ENCODE data around the gene MON1A.
"Not testable (repeated sequence)": the region's sequence is repeated elsewhere in the genome, so short reads cannot be mapped to it uniquely, and the experiment has no call there.

Gene MON1A

DNA sequence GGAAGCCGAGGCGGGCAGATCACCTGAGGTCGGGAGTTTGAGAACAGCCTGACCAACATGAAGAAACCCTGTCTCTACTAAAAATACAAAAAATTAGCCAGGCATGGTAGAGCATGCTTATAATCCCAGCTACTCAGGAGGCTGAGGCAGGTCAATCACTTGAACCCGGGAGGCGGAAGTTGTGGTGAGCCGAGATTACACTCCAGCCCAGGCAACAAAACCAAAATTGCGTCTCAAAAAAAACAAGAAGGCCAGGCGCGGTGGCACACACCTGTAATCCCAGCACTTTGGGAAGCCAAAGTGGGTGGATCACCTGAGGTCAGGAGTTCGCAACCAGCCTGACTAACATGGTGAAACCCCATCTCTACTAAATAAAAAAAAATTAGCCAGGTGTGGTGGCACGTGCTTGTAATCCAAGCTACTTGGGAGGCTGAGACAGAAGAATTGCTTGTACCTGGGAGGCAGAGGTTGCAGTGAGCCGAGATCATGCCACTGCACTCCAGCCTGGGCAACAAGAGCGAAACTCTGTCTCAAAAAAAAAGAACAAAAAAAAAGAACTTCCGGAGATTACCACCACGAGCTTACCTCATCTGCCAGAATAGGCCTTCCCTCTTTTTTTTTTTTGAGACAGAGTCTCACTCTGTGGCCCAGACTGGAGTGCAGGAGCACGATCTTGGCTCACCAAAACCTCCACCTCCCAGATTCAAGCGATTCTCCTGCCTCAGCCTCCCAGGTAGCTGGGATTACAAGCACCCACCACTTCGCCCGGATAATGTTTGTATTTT, 11.6 kb downstream of the MON1A start:
- DNase-seq: not testable (repeated sequence)

DNA sequence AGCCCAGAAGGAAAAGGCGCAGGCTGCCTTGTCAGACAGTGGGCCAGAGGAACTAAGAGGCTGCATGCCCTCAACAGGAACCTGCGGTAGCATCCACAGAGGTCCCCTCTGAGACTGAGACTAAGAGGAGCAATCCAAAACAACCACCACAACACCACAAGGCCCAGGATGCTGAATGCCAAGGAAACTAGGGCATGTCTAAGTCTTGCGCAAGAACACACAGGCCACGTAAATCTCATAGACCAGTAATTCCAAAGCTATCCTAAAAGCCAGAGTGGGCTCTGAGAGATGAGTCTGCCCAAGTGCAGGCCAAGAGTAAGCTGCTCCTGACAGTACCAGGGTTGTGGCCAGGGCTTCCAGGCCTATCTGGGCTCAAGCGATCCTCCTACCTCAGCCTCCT, 12.9 kb downstream of the MON1A start:
- no peak for DNase-seq

GRCh38 chr3:49914906-49915305, 14.7 kb downstream of the MON1A start:
- no peak for DNase-seq

DNA sequence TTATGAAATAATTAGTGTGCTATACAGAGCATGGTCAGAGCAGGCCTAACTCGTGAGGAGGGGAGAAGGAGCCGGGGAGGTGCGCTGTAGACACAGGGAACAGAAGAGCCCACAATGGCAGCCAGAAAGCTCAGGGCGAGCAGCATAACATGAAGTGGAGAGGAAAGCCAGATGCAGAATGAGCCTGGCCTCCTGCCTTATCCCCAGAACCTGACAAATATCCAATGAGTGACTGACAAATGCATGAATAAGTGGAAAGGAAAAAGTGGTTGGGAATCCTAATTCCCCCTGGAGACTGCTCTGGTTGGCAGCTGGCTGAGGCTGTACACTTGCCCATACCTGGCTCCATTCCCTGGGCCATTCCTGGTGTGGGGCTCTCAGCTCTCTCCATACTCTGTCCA, 16.7 kb downstream of the MON1A start:
- DNase-seq: peak in 1 of 2 experiments; percentile 19

DNA sequence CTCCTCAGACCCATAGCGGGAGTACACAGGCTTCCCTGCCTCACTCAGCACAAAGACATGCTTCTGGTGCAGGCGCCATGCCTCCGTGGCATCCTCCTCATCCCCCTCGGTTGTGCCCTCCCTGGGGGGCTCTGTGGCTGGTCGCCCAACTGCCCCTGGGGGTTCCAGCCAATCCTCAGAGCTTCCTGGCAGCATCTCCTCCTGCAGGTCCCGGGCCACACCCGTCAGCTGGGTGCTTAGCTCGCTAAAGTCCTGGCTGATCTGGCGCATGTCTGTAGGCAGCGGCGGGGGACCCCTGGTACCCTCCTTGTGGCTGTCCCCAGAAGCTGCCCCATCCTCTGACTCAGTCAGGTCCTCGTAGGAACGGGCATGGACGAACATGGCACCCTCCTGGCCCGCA, 18.0 kb downstream of the MON1A start:
- no peak for DNase-seq

DNA sequence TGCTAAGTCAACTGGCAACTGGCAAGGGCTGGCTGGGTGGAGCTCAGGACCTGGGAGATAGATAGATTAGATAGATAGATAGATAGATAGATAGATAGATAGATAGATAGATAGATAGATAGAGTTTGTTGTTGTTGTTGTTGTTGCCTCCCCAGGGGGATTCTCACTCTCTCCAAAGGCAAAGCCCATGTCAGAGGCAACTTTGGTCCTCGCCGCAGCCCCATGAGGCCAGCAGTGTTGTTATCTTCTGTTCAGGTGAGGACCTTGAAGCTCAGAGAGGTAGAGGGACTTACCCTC, 18.5 kb downstream of the MON1A start:
- no peak for DNase-seq

DNA sequence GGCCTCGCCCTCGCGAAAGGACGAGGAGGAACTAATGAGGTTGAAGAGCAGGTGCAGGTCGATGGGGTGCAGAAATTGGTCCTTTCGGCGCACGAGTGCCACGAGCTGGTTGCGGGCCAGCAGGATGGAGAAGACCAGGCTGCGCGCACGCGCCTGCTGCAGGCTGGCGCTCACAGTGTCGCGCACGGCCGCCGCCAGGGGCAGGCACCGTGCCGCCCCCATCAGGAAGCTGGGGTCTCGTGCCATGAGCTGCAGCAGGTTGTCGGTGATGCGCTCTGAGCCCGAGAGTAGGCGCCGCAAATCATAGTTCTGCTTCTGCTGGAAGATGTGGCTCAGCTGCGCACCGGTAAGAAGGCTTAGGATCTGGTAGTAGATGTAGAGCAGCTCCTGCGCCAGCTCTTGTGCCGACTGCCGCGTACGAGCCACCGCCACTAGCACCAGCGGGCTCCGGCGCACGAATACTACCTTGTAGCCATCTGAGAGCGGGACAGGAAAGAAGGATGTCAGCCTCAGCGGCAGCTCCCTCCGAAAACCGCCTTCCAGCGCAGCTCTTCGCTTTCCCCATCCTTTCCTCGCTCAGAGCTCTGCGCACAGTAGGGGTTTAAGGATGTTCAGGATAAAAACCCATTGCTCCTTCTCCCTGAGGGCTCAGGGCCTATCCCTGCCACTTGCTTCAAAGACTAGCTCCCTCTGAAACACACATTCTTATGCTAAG, 19.0 kb downstream of the MON1A start:
- no peak for DNase-seq

GRCh38 chr3:49908373-49909199, 21.0 kb downstream of the MON1A start:
- no peak for DNase-seq

DNA sequence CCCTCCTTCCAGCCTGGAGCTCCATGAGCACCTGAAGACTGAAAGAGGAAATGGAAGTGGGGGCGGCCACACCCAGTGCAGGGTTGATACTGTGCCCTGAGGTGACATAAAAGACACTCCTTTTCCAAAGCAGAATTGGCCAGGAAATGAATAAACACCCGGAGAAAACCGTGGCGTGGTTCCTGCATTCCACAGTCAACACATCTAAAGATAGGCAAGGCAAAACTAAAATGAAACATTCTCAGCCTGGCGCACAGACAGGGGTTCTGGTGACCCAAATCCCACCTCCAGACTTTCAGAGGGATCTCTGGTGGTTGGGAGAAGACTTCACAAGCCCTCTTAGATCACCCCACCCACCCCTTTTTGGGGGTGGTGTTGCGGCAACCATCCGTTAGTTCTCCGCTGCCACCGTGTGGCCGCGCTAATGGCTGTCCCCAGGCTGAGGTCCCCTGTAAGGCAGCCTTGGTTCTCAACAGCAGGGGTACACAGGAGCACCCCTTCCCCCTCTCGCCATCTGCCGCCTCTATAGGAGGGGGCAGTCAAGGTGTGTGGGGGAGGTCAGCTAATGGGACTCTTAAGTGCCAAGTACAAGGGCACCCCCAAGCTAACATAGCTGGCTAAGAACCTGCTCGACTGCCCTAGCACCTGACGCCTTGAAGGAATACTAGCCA, 23.4 kb downstream of the MON1A start:
- DNase-seq: peak; percentile 1 to 64

DNA sequence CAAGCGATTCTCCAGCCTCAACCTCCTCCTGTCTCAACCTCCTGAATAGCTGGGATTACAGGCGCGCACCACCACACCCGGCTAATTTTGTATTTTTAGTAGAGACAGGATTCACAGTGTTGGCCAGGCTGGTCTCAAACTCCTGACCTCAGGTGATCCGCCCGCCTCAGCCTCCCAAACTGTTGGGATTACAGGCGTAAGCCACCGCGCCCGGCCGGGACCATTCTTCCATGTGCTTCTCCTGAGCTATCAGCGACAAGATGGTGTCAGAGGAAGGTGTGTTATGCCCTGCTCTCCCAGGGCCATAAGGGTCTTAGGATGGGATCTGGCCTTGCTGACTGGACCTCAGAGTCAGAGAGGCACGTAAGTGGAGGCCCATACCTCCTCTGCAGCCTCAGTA, 25.2 kb downstream of the MON1A start:
- not testable (repeated sequence) for DNase-seq

- peak; percentile 85 to 96 for DNase-seq
These were observed 25.9 kb downstream of the MON1A start, which contains the start of gene MST1R for GRCh38 chr3:49903451-49904424. TSS of gene MST1R (minus strand) at chr3:49903873. CDS start at chr3:49903609, 264 bp downstream.

DNA sequence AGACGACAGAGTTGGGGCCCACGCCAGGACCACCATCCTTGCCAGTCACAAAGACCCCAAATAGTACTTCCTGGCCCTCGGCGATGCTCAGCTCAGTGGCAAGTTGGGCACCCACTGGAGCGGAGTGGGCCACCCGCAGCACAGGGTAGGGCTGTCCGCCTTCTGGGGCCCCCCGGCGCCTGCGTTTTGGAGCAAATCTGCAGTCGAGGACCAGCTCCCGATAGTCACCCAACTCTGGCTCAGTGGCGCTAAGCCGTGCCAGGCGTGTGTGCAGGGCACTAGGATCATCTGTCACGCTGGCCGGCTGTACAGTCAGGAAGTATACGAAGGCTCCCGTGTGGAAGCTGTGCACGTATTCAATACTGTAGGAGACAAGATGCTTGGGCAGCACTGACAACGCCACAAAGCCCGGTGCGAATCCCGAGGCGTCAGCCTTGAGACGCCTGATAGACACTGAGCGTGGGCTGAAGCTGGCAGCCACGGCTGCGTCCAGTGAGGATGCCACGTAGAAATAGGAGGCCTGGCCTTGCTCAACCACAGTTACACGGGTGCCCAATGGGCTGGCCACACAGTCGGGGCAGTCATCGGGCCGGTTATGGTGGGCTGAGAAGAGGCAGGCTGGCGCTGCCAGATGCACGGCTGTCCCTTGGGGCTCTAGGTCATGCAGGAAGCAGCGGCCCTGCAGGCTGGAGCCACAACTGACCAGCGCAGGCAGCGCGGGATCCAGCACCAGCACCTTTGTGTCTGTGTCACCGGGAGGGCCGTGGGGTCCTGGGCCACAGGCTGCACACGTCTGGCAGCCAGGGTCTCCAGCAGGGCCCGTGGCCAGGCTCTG, 26.9 kb downstream of the MON1A start:
- DNase-seq: no peak

DNA sequence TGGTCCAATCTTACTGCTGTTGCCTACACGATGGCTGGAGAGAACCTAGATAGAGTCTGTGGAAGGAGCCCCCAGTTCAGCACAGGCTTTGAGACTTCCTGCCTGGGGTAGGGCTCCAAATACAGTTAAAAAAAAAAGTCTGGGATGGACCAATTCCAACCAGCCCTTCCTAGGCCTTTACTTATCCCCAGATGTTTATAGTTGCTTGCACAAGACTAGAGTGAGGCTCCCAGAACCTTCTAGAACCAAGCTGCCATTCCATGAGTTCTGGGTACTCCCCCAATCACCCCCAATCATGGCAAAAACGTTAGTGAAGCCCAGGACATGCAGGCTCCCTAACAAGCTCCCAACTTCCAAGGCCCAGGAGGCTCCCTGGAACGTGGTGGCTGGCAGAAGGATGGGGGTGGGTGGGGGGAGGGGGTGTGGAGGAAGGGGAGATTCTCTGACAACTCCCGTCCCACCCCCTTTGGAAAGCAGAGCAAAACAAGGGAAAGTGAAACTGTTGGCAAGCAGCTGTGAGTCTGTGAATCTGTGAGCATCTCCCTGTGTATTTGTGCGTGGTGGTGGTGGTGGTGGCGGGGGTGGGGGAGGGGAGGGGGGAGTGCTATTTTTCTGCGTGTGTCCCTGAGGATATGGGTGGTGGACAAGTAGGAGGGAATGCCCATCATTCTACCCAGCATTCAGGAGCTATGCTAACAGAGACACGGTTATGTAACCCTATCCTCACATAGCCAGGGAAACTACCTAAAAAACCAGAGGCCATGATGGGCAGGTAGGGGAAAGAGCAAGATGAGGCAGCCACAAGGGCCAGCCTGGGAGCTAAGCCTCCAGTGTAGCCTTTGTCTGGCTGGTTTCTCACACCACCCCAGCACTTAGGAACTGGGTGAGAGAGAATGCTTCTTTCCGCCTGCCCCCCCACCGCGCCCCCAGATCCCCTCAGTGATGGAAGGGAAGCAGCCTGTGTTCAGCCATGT, 28.0 kb downstream of the MON1A start:
- no peak for DNase-seq

- DNase-seq: no peak
These were observed 29.0 kb downstream of the MON1A start for GRCh38 chr3:49900491-49901153.

- DNase-seq: peak; percentile 12 to 53
These were observed 29.8 kb downstream of the MON1A start for GRCh38 chr3:49899815-49900214.

DNA sequence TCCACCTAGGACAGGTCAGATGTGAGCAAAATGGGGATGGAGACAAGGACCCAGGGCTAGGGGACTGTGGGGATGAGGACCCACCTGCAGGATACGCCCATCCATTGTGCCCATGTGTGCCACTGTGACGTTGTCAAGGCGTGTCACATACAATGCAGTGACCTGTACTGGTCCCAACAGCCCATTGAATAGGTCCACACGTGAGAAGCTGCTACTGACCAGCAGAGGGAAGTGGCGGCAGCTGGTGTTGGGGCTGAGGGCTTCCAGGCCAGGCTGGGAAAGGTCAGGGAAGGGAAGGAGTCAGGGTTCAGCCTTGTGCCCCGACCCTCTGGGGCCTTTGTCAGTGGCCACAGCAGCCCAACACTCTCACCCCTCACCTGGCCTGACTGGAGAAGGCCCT, 30.6 kb downstream of the MON1A start:
- no peak for DNase-seq

GRCh38 chr3:49896345-49896744, 33.3 kb downstream of the MON1A start:
- no peak for DNase-seq

- DNase-seq: no peak
These were observed 33.8 kb downstream of the MON1A start for GRCh38 chr3:49895791-49896190.

GRCh38 chr3:49889296-49889695, 40.3 kb downstream of the MON1A start:
- DNase-seq: no peak
